ENCODE results near the gene IGF2BP2.

IGF2BP2 gene

DNA sequence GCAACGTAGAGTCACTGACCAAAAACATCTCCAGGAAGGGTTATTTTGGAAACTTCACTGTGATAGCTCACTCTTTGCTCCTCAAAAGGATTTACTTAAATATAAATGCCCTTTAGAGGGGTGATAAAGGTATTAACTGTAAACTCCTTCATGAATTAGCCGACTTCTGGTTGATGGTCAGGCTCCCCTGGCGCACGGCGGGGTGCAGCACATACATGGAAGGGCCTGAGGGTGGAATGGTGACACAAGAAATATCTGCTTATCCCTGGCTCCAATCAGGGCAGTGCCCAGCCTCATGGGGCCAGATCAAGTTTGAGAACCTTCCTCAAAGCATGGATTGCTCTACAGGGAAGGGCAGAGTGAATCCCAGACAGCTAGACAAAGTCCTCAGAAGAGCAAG lies 116.5 kb downstream of the IGF2BP2 start:
- H3K4ac ChIP-seq (ENCODE audit: low read length): no peak overlapping the region
- H2BK120ac ChIP-seq (ENCODE audit: low read depth, low read length): no peak overlapping the region
- no peak overlapping the region for H2BK5ac ChIP-seq (ENCODE audit: low read length)
- no peak overlapping the region for H3K14ac ChIP-seq (ENCODE audit: low read length)
- no peak overlapping the region for H2BK15ac ChIP-seq (ENCODE audit: low read length)
- H2AFZ ChIP-seq (ENCODE audit: low read length): no peak overlapping the region
- peaks cover 0 to 13% of the 10 kb centered on the region in 2 donors for H3K36me3 ChIP-seq (replicated peaks in 1 of 2; ENCODE audit: control insufficient read depth in 2 of 2, insufficient read depth in 2 of 2, low read length in 2 of 2)
- peaks cover 6 to 11% of the 10 kb centered on the region in 2 donors for H3K4me1 ChIP-seq (ENCODE audit: control insufficient read depth in 2 of 2, insufficient read depth in 1 of 2, low read depth in 1 of 2, low read length in 2 of 2)
- H3K9me3 ChIP-seq (replicated peaks in 1 of 2; ENCODE audit: control insufficient read depth in 2 of 2, insufficient read depth in 1 of 2, low read depth in 1 of 2, low read length in 2 of 2): no peaks in the 10 kb centered on the region
- H4K91ac ChIP-seq (ENCODE audit: low read depth, low read length, poor library complexity): no peak overlapping the region
- no peak overlapping the region for H3K4me2 ChIP-seq (ENCODE audit: insufficient read depth, low read length, poor library complexity, severe bottlenecking)
- H3K4me3 ChIP-seq (ENCODE audit: low read length in 2 of 2): no peak overlapping the region
- no CpG with 5 or more reads among the region's 5 CpGs for WGBS, 2 donors (ENCODE audit: extremely low coverage in 2 of 2, insufficient read length in 2 of 2, insufficient replicate concordance in 1 of 2)
- H3K27ac ChIP-seq (replicated peaks; ENCODE audit: low read length): no peak overlapping the region
- H3K18ac ChIP-seq (ENCODE audit: low read length): no peak overlapping the region
- no peak for DNase-seq (ENCODE audit: low spot score)
- no peak overlapping the region for H2AK5ac ChIP-seq (ENCODE audit: low read depth, low read length)
- H2BK12ac ChIP-seq (ENCODE audit: low read length): no peak overlapping the region
- peaks cover 3% of the 10 kb centered on the region for H3K79me1 ChIP-seq (ENCODE audit: low read depth, low read length)
- no peaks in the 10 kb centered on the region for H3K27me3 ChIP-seq (ENCODE audit: control insufficient read depth in 3 of 3, insufficient read depth in 3 of 3, low read depth in 1 of 3, low read length in 3 of 3)
- H3K23ac ChIP-seq (ENCODE audit: low read depth, low read length, poor library complexity): no peak overlapping the region
- H3K9ac ChIP-seq (ENCODE audit: low read depth, low read length, poor library complexity): no peak overlapping the region
- no peak overlapping the region for H4K8ac ChIP-seq (ENCODE audit: low read depth, low read length)

DNA sequence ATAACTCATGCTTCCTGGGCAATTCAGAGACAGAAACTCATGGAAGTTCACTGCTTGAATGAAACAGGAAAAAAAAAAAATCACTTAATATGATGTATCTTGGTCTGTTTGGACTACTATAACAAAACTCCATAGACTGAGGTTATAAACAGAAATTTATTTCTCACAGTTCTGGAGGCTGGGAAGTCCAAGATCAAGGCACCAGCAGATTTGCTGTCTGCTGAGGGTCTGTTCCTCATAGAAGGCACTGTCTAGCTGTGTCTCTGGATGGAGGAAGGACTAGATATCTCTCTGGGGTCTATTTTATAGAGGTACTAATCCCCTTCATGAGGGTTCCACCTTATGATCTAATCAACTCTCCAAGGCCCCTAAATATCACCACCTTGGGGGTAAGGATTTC lies 119.3 kb downstream of the IGF2BP2 start:
- H3K4me3 ChIP-seq (ENCODE audit: low read length in 2 of 2): no peak overlapping the region
- H4K8ac ChIP-seq (ENCODE audit: low read depth, low read length): no peak overlapping the region
- H3K4me2 ChIP-seq (ENCODE audit: insufficient read depth, low read length, poor library complexity, severe bottlenecking): no peak overlapping the region

DNA sequence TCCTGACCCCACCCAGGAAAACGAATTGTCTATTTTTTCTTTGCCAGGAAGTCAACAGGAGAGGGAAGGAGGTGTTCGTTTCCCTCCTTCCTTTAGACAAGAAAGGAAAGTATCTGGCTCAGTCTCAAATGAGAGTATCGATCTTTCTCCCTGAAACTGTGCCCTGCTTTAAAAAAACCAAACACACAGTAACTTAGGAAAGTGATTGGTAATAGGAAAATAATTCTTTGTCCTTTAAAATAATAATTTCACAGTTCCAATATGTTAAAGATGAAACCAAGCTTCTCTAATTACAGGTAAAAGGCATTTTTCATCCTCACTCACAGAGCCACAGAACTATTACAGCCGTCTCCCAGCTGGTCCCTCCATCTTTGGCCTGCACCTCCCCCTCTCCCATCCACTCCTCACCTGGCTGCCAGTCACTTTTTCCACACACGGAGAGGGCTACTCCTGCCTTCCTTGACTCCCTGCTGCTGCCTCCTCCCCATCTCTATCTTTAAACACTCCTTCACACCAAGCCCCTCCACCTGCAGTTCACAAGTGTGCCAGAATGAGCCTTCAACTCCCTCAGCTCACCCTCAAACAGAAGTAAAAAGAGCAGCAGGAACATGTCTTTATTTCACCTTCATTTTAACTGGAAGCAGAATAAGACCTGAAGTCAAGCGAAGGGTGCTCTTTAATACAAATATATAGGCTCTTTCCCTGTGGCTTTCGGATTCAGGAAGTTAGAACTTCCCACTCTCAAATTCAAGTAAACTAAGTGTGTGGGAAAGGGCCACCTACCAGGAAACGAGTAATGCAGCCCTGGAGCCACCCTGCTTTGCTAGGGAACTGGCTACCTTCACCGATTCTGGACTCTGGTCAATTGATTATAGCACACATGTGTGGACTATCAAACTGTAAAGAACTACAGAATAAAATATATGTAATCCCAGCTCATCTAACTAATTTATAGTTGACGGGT lies 122.3 kb downstream of the IGF2BP2 start:
- Histone ChIP-seq H4K91ac (ENCODE audit: low read depth, low read length, poor library complexity) (no peak overlapping the region), H3K9me3 (replicated peaks in 1 of 2; ENCODE audit: control insufficient read depth in 2 of 2, insufficient read depth in 1 of 2, low read depth in 1 of 2, low read length in 2 of 2) (no peaks in the 10 kb centered on the region), H3K27ac (replicated peaks; ENCODE audit: low read length) (no peak overlapping the region), H3K4ac (ENCODE audit: low read length) (no peak overlapping the region), H3K9ac (ENCODE audit: low read depth, low read length, poor library complexity) (no peak overlapping the region), H2BK15ac (ENCODE audit: low read length) (no peak overlapping the region), H2BK5ac (ENCODE audit: low read length) (no peak overlapping the region), H3K4me3 (ENCODE audit: low read length in 2 of 2) (no peak overlapping the region), H3K18ac (ENCODE audit: low read length) (no peak overlapping the region), H2AFZ (ENCODE audit: low read length) (no peak overlapping the region), H4K8ac (ENCODE audit: low read depth, low read length) (no peak overlapping the region), H3K23ac (ENCODE audit: low read depth, low read length, poor library complexity) (no peak overlapping the region), H3K4me1 (ENCODE audit: control insufficient read depth in 2 of 2, insufficient read depth in 1 of 2, low read depth in 1 of 2, low read length in 2 of 2) (peaks cover 4 to 6% of the 10 kb centered on the region in 2 donors), H3K36me3 (replicated peaks in 1 of 2; ENCODE audit: control insufficient read depth in 2 of 2, insufficient read depth in 2 of 2, low read length in 2 of 2) (peaks cover 0 to 5% of the 10 kb centered on the region in 2 donors), H3K79me1 (ENCODE audit: low read depth, low read length) (peaks cover 6% of the 10 kb centered on the region), H2AK5ac (ENCODE audit: low read depth, low read length) (no peak overlapping the region), H3K4me2 (ENCODE audit: insufficient read depth, low read length, poor library complexity, severe bottlenecking) (no peak overlapping the region), H3K14ac (ENCODE audit: low read length) (no peak overlapping the region), H2BK120ac (ENCODE audit: low read depth, low read length) (no peak overlapping the region), H2BK12ac (ENCODE audit: low read length) (no peak overlapping the region), H3K27me3 (ENCODE audit: control insufficient read depth in 3 of 3, insufficient read depth in 3 of 3, low read depth in 1 of 3, low read length in 3 of 3) (no peaks in the 10 kb centered on the region)
- DNase-seq (ENCODE audit: low spot score): no peak
- WGBS, 2 donors (ENCODE audit: extremely low coverage in 2 of 2, insufficient read length in 2 of 2, insufficient replicate concordance in 1 of 2): no CpG with 5 or more reads among the region's 10 CpGs

More for the DNA sequence above, 119.3 kb downstream of the IGF2BP2 start:
- no peak overlapping the region for H3K14ac ChIP-seq (ENCODE audit: low read length)
- H2BK120ac ChIP-seq (ENCODE audit: low read depth, low read length): no peak overlapping the region
- no peaks in the 10 kb centered on the region for H3K27me3 ChIP-seq (ENCODE audit: control insufficient read depth in 3 of 3, insufficient read depth in 3 of 3, low read depth in 1 of 3, low read length in 3 of 3)
- H2BK15ac ChIP-seq (ENCODE audit: low read length): no peak overlapping the region
- no peak overlapping the region for H2AFZ ChIP-seq (ENCODE audit: low read length)
- H2AK5ac ChIP-seq (ENCODE audit: low read depth, low read length): no peak overlapping the region
- no peak overlapping the region for H3K27ac ChIP-seq (replicated peaks; ENCODE audit: low read length)
- no peak overlapping the region for H3K4ac ChIP-seq (ENCODE audit: low read length)
- H3K9ac ChIP-seq (ENCODE audit: low read depth, low read length, poor library complexity): no peak overlapping the region
- peaks cover 9% of the 10 kb centered on the region for H3K79me1 ChIP-seq (ENCODE audit: low read depth, low read length)
- no peak for DNase-seq (ENCODE audit: low spot score)
- H3K9me3 ChIP-seq (replicated peaks in 1 of 2; ENCODE audit: control insufficient read depth in 2 of 2, insufficient read depth in 1 of 2, low read depth in 1 of 2, low read length in 2 of 2): no peaks in the 10 kb centered on the region
- H3K23ac ChIP-seq (ENCODE audit: low read depth, low read length, poor library complexity): no peak overlapping the region
- H3K36me3 ChIP-seq (replicated peaks in 1 of 2; ENCODE audit: control insufficient read depth in 2 of 2, insufficient read depth in 2 of 2, low read length in 2 of 2): peaks cover 0 to 13% of the 10 kb centered on the region in 2 donors
- no peak overlapping the region for H3K18ac ChIP-seq (ENCODE audit: low read length)
- H2BK5ac ChIP-seq (ENCODE audit: low read length): no peak overlapping the region
- H4K91ac ChIP-seq (ENCODE audit: low read depth, low read length, poor library complexity): no peak overlapping the region
- H3K4me1 ChIP-seq (ENCODE audit: control insufficient read depth in 2 of 2, insufficient read depth in 1 of 2, low read depth in 1 of 2, low read length in 2 of 2): peaks cover 6 to 8% of the 10 kb centered on the region in 2 donors
- no peak overlapping the region for H2BK12ac ChIP-seq (ENCODE audit: low read length)

DNA sequence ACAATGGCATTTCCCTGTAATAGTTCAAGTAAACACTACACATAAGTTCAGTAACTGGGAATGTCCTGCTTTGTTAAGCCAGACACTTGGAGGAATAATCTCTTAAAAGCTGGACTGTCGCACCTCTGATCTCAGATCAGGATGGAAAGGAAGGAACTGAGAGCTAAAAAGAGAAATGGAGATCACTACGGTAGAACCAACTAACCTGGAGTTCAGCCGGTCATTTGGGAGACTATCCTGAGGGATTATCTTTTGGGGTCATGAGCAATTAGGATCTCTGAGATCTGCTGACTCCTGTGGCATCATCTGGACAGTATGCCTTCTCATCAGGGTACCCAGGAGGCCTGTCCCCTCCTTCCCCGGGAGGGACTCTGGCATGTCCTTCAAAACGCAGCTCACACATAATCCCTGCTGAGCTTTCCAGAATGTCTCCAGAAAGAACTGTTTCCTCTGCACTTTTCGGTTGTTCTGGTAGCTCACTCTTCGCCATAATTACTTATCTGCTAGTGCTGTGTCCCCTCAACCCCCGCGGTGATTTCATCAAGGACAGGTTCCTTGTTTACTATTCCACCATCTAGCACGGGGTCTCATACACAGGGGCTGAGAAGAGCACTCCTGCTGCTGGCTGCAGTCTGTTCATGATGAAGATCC lies 123.1 kb downstream of the IGF2BP2 start:
- Histone ChIP-seq H2AFZ (ENCODE audit: low read length) (no peak overlapping the region), H3K9me3 (replicated peaks in 1 of 2; ENCODE audit: control insufficient read depth in 2 of 2, insufficient read depth in 1 of 2, low read depth in 1 of 2, low read length in 2 of 2) (no peaks in the 10 kb centered on the region), H3K14ac (ENCODE audit: low read length) (no peak overlapping the region), H2BK15ac (ENCODE audit: low read length) (no peak overlapping the region), H4K91ac (ENCODE audit: low read depth, low read length, poor library complexity) (no peak overlapping the region), H3K27me3 (ENCODE audit: control insufficient read depth in 3 of 3, insufficient read depth in 3 of 3, low read depth in 1 of 3, low read length in 3 of 3) (no peaks in the 10 kb centered on the region), H2AK5ac (ENCODE audit: low read depth, low read length) (no peak overlapping the region), H3K4me1 (ENCODE audit: control insufficient read depth in 2 of 2, insufficient read depth in 1 of 2, low read depth in 1 of 2, low read length in 2 of 2) (peaks cover 4 to 6% of the 10 kb centered on the region in 2 donors), H3K27ac (replicated peaks; ENCODE audit: low read length) (no peak overlapping the region), H3K36me3 (replicated peaks in 1 of 2; ENCODE audit: control insufficient read depth in 2 of 2, insufficient read depth in 2 of 2, low read length in 2 of 2) (peaks cover 0 to 11% of the 10 kb centered on the region in 2 donors), H3K23ac (ENCODE audit: low read depth, low read length, poor library complexity) (no peak overlapping the region), H2BK120ac (ENCODE audit: low read depth, low read length) (no peak overlapping the region), H3K18ac (ENCODE audit: low read length) (no peak overlapping the region), H3K4ac (ENCODE audit: low read length) (no peak overlapping the region), H3K79me1 (ENCODE audit: low read depth, low read length) (peaks cover 6% of the 10 kb centered on the region), H3K9ac (ENCODE audit: low read depth, low read length, poor library complexity) (no peak overlapping the region), H3K4me3 (ENCODE audit: low read length in 2 of 2) (no peak overlapping the region), H4K8ac (ENCODE audit: low read depth, low read length) (no peak overlapping the region), H3K4me2 (ENCODE audit: insufficient read depth, low read length, poor library complexity, severe bottlenecking) (no peak overlapping the region), H2BK5ac (ENCODE audit: low read length) (no peak overlapping the region), H2BK12ac (ENCODE audit: low read length) (no peak overlapping the region)
- no peak for DNase-seq (ENCODE audit: low spot score)
- no CpG with 5 or more reads among the region's 10 CpGs for WGBS, 2 donors (ENCODE audit: extremely low coverage in 2 of 2, insufficient read length in 2 of 2, insufficient replicate concordance in 1 of 2)

Data from neuronal stem cell (in vitro differentiated cells).